ENCODE results near the gene CA14.

- TF ChIP-seq, protein P1, sequence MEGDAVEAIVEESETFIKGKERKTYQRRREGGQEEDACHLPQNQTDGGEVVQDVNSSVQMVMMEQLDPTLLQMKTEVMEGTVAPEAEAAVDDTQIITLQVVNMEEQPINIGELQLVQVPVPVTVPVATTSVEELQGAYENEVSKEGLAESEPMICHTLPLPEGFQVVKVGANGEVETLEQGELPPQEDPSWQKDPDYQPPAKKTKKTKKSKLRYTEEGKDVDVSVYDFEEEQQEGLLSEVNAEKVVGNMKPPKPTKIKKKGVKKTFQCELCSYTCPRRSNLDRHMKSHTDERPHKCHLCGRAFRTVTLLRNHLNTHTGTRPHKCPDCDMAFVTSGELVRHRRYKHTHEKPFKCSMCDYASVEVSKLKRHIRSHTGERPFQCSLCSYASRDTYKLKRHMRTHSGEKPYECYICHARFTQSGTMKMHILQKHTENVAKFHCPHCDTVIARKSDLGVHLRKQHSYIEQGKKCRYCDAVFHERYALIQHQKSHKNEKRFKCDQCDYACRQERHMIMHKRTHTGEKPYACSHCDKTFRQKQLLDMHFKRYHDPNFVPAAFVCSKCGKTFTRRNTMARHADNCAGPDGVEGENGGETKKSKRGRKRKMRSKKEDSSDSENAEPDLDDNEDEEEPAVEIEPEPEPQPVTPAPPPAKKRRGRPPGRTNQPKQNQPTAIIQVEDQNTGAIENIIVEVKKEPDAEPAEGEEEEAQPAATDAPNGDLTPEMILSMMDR (conservative IDR thresholded peaks at IDR 0.05; ENCODE audit: low read depth in 2 of 2): no peak
- TF ChIP-seq EZH2 (IDR thresholded peaks at IDR 0.05; ENCODE audit: low read depth, unreplicated experiment) (no peak), POLR2AphosphoS5 (IDR thresholded peaks at IDR 0.05; ENCODE audit: low read depth) (peak; percentile 50; the same call in 1 of the 2 replicates), JUNB (IDR thresholded peaks at IDR 0.05; ENCODE audit: unreplicated experiment) (no peak), CREB1 (CRISPR knock-in tag; IDR thresholded peaks at IDR 0.05; ENCODE audit: low read depth) (no peak), EZH2phosphoT487 (IDR thresholded peaks at IDR 0.05; ENCODE audit: unreplicated experiment) (no peak), ZNF331 (CRISPR knock-in tag; IDR thresholded peaks at IDR 0.05; ENCODE audit: low read depth) (no peak), ZNF114 (CRISPR knock-in tag; IDR thresholded peaks at IDR 0.05) (no peak)
- TF ChIP-seq, protein P2, sequence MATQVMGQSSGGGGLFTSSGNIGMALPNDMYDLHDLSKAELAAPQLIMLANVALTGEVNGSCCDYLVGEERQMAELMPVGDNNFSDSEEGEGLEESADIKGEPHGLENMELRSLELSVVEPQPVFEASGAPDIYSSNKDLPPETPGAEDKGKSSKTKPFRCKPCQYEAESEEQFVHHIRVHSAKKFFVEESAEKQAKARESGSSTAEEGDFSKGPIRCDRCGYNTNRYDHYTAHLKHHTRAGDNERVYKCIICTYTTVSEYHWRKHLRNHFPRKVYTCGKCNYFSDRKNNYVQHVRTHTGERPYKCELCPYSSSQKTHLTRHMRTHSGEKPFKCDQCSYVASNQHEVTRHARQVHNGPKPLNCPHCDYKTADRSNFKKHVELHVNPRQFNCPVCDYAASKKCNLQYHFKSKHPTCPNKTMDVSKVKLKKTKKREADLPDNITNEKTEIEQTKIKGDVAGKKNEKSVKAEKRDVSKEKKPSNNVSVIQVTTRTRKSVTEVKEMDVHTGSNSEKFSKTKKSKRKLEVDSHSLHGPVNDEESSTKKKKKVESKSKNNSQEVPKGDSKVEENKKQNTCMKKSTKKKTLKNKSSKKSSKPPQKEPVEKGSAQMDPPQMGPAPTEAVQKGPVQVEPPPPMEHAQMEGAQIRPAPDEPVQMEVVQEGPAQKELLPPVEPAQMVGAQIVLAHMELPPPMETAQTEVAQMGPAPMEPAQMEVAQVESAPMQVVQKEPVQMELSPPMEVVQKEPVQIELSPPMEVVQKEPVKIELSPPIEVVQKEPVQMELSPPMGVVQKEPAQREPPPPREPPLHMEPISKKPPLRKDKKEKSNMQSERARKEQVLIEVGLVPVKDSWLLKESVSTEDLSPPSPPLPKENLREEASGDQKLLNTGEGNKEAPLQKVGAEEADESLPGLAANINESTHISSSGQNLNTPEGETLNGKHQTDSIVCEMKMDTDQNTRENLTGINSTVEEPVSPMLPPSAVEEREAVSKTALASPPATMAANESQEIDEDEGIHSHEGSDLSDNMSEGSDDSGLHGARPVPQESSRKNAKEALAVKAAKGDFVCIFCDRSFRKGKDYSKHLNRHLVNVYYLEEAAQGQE (IDR thresholded peaks at IDR 0.05; ENCODE audit: unreplicated experiment): no peak
Measured at GRCh38 chr1:150257624-150258585, at the start of gene CA14.
